HG02571 (cell line): ENCODE measurements around the gene SDHD.
A peak's percentile ranks its signal among the peaks of the same experiment; 100 is the strongest.

Experiments used
- ATAC-seq: cut with Tn5 transposase; IDR thresholded peaks from one replicate; pipeline ENCODE4 v1.9.1; 2021; ENCODE audit warnings: mild to moderate bottlenecking, moderate library complexity; ENCODE audit not compliant: unreplicated experiment

Gene SDHD

GRCh38 chr11:112100462-112100861 lies 13.8 kb downstream of the SDHD start:
- ATAC-seq: no peak

- ATAC-seq: no peak
Measured at GRCh38 chr11:112103446-112103845, 16.8 kb downstream of the SDHD start.

DNA sequence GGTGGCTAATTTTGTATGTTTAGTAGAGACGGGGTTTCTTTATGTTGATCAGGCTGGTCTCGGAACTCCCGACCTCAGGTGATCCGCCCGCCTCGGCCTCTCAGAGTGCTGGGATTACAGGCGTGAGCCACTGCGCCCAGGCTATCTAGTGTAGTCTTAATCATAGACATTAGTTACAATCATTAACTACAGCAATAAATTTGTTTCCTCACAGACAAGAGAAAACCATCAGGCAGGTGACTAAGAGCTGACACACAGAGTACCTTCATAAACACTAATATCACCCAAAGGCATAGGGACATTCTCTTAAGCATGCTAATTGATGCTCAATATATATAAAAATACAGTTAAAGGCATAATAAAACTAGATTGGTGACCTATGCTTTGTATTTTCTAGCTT lies 19.4 kb downstream of the SDHD start:
- no peak for ATAC-seq

DNA sequence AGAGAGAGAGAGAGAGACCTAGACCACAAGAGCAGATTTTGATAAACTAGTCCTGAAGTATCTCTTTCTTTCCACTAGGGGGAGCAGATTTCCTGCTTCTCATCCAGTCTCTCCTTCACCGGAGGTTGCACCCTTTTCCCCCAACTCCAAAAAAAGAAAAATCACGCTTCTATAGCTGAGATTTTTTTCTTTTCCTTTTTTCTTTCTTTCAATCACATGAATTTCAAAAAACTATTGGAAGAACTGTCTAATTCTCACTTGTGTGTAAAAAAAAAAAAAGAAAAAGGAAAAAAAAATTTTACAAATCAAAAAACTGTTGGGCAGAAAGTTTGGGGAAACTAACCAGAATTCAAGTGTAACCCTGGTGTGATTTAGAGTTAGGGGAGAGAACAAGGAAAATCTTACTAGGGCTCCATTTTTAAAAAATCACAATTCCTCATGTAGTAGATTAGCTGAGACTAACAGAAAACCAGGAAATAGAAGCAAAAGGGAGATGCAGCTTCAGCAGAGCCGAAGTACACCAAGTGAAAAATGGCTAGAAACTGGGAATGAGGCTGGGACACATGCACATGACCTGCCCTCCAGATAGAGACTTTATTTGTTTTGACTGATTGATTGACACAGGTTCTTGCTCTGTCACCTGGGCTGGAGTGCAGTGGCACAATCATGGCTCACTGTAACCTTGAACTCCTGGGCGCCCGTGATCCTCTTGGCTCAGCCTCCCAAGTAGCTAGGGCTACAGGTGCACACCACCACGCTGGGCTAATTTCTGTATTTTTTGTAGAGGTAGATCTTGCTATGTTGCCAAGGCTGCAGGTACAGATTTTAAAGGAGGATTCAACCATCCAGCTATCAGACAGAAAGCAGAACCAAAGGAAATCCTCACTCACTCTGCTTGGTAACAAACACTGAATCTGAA lies 27.1 kb downstream of the SDHD start:
- ATAC-seq: peak; percentile 53

- ATAC-seq: no peak
Measured at GRCh38 chr11:112114460-112114859, 27.8 kb downstream of the SDHD start.

- no peak for ATAC-seq
Measured at GRCh38 chr11:112115386-112115785, 28.7 kb downstream of the SDHD start.

DNA sequence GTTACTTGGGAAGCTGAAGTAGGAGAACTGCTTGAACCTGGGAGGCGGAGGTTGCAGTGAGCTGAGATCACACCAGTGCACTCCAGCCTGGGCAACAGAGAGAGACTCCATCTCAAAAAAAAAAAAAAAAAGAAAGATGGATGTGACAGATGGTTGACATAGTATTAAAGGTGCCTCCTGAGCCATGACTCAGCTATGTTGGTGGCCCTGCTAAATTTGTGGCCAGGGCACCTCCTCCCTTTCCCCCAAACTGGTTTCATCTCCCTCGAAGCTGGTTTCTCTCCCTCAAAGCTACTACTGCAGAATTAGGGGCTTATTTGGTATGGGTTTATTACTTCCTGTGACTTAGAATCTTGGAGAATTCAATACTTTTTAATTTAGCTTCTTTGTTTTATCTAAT lies 31.5 kb downstream of the SDHD start:
- no peak for ATAC-seq

DNA sequence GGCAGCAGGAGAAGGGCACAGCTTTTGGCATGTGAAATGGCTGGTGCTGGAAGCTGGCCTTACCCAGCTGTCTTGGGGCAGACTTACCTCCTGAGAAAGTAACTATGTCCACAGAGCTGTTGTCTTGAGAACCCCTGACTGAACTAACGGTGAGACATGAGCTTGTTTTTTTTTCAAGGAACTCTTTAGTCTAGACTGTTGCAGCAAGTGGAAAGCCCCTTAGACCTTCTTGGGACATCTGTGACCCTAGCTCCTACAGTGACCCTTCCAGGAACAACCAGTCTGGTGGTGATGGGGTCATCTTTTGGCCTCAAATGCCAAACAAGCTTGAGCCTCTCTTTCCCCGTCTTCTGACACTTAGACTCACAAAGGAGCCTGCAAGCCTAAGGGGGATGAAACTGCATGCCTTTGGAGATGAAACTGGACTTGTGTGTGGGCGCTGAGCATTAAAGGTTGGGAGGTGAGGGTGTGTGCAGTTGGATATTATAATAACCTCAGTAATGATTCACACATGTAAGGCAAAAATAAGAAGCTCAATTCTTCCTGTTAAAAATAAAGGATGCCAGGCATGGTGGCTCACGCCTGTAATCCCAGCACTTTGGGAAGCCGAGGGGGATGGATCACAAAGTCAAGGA lies 35.4 kb downstream of the SDHD start:
- no peak for ATAC-seq

DNA sequence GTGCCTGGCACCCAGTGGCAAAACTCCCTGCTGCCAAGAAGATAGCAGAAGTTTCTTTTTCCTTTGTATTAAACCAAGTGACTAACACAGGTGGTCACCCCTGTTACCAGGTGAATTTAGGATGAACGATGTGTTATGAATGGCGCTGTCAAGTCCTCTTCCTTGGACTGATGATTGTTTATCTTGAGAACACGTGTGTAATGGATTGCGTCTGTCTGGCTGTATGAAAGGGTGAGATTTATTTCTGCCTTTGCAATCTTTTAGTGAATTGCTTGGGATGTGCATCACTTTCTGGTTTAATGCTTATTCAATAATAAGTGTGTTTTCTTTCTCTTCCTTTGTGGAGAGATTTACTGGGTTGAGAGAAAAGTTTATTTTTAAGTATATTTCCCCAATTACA lies 36.5 kb downstream of the SDHD start:
- ATAC-seq: no peak

DNA sequence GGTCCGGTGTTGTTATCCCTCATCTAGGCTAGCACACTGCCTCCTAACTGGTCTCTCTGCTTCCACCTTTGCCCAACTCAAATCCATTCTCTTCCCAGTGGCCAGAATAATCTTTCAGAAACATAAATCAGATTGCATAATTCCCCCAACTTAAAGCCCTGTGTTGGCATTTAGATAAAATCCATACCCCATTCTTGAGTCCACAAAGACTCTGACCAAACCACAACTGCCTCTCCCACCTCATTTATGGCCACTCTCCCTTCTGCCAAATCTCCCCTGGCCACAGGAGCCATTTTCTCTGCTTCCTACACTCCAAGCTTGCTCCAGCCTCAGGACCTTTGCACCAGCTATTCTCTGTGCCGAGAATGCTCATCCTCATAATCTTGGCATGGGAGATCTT lies 40.4 kb downstream of the SDHD start:
- no peak for ATAC-seq

DNA sequence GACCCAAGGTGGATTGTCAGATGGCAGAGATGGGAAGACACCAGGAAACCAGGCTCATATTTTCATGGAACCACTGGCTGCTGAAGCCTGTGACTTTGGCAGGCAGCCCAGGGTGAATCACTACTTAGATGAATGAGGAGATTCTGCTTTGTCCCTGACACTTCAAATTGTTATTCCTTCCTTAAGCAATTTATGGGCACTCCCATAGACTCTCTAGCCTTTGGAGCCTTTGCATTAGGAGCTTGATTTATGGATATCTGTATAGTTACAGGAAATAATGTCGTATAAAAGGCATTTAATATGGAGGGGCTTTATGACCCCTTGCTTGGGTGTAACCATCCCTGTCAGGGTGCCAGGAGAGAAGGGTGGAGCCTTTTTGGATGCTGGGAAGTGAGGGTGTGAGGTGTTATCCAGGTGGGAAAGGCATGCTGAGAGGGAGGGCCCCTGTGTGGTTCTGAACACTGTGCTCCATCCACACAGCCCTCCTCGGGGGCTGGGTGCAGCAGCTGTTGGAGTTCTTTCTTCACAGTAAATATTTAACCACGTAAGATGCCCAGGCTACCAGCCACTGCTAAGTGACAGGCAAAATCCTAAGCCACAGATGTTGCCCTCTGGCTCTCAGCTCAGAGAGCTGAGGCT lies 41.9 kb downstream of the SDHD start:
- ATAC-seq: no peak

- no peak for ATAC-seq
Measured at GRCh38 chr11:112129656-112130055, 43.0 kb downstream of the SDHD start.

DNA sequence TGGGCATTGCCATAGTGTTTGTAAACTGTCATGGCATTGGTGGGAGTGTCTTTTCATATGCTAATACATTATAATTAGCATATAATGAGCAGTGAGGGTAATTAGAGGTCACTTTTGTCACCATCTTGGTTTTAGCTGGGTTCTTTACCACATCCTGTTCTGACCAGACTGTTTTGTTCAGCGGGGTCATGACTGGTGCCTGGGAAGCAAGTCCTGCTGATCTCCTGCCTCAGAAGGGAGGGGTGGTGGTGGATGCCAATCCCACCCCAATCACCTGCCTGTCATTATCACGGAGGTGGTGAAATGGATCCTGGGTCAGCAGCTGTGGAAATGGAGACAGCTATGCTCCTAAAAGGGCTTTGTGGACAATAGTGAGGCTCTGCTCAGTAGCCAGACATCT lies 46.1 kb downstream of the SDHD start:
- no peak for ATAC-seq

GRCh38 chr11:112134473-112134872 lies 47.8 kb downstream of the SDHD start:
- ATAC-seq: no peak

DNA sequence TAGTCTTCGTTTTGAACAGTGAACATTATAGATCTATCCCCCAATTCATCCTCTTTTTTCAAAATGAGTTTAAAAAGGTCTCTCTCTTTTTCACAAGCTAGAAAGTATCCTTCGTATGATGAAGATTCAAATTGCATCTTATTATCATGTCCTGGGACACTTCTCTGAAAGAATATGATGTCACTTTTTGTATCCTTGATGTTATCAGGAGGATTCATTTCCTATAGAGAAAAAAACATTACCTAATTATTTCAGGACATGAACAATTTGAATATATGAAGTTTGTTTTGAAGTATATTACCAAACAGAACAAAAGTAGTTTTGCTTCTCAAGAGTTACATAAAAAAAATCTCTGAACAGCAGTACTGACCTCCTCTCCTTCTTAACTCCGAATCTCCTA lies 56.9 kb downstream of the SDHD start:
- no peak for ATAC-seq
